Neural cell (in vitro differentiated cells): Measurements from ENCODE around the gene BUB3.

Experiments
- EP300 ChIP-seq: fragments of 450-650 bp; conservative IDR thresholded peaks from 2 replicates; pipeline ENCODE4 v1.6.1; 2014; ENCODE audit warnings: antibody characterized with exemption, mild to moderate bottlenecking, moderate library complexity; ENCODE audit not compliant: poor library complexity, severe bottlenecking
- EZH2 ChIP-seq: fragments of 200-600, 300-800 bp; shearing (Covaris generic), sonication (generic); IDR thresholded peaks from 2 replicates; pipeline ENCODE4 v1.6.1; 2014; ENCODE audit warnings: antibody characterized with exemption, low read length, borderline replicate concordance, mild to moderate bottlenecking; ENCODE audit not compliant: insufficient read depth, poor library complexity, severe bottlenecking
- MXI1 ChIP-seq: fragments of 450-650 bp; conservative IDR thresholded peaks from 2 replicates; pipeline ENCODE4 v1.6.1; 2014; ENCODE audit warnings: antibody characterized with exemption, mild to moderate bottlenecking; ENCODE audit not compliant: poor library complexity, severe bottlenecking
- POLR2AphosphoS5 ChIP-seq: IDR thresholded peaks from 2 replicates; pipeline ENCODE4 v1.6.1; 2012
- RAD21 ChIP-seq: fragments of 450-650 bp; conservative IDR thresholded peaks from 2 replicates; pipeline ENCODE4 v1.6.1; 2014; ENCODE audit warnings: antibody characterized with exemption, mild to moderate bottlenecking, moderate library complexity
- SMC3 ChIP-seq: fragments of 450-650 bp; conservative IDR thresholded peaks from 2 replicates; pipeline ENCODE4 v1.6.1; 2014; ENCODE audit warnings: antibody characterized with exemption, mild to moderate bottlenecking, moderate library complexity; ENCODE audit not compliant: poor library complexity
- TAF1 ChIP-seq: IDR thresholded peaks from 2 replicates; pipeline ENCODE4 v1.6.1; 2012; ENCODE audit warnings: low read depth
- TF ChIP-seq, protein P1 (sequence below): fragments of 450-650 bp; IDR thresholded peaks from 2 replicates; pipeline ENCODE4 v1.5.1; 2014; ENCODE audit warnings: antibody characterized with exemption, mild to moderate bottlenecking, moderate library complexity; ENCODE audit not compliant: poor library complexity, severe bottlenecking
- TF ChIP-seq, protein P2 (sequence below): IDR thresholded peaks from 2 replicates; pipeline ENCODE4 v1.6.1; 2012; ENCODE audit warnings: borderline replicate concordance

DNA sequence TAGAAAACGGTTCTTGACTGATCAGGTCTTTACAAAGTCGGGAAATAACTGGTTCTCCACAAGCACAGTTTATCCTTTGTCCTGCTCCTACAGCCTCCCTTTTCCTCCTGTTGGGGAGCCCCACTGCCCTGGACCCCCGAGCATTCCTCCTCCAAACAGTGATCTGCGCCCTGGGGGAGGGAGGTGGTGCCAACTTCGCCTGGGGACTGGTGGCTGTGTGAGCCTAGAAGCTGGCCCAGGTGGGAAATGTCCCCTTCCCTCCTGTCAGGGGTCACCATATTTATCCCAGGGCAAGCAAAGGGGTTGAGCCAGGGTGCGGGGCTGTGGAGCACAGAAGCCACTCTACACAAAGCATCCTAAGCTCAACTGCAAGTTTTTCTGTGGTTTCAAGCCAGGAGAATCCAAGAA lies 13.2 kb upstream of the BUB3 start:
- TF ChIP-seq, protein P1, sequence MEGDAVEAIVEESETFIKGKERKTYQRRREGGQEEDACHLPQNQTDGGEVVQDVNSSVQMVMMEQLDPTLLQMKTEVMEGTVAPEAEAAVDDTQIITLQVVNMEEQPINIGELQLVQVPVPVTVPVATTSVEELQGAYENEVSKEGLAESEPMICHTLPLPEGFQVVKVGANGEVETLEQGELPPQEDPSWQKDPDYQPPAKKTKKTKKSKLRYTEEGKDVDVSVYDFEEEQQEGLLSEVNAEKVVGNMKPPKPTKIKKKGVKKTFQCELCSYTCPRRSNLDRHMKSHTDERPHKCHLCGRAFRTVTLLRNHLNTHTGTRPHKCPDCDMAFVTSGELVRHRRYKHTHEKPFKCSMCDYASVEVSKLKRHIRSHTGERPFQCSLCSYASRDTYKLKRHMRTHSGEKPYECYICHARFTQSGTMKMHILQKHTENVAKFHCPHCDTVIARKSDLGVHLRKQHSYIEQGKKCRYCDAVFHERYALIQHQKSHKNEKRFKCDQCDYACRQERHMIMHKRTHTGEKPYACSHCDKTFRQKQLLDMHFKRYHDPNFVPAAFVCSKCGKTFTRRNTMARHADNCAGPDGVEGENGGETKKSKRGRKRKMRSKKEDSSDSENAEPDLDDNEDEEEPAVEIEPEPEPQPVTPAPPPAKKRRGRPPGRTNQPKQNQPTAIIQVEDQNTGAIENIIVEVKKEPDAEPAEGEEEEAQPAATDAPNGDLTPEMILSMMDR, result no peak
- TF ChIP-seq, protein P2, sequence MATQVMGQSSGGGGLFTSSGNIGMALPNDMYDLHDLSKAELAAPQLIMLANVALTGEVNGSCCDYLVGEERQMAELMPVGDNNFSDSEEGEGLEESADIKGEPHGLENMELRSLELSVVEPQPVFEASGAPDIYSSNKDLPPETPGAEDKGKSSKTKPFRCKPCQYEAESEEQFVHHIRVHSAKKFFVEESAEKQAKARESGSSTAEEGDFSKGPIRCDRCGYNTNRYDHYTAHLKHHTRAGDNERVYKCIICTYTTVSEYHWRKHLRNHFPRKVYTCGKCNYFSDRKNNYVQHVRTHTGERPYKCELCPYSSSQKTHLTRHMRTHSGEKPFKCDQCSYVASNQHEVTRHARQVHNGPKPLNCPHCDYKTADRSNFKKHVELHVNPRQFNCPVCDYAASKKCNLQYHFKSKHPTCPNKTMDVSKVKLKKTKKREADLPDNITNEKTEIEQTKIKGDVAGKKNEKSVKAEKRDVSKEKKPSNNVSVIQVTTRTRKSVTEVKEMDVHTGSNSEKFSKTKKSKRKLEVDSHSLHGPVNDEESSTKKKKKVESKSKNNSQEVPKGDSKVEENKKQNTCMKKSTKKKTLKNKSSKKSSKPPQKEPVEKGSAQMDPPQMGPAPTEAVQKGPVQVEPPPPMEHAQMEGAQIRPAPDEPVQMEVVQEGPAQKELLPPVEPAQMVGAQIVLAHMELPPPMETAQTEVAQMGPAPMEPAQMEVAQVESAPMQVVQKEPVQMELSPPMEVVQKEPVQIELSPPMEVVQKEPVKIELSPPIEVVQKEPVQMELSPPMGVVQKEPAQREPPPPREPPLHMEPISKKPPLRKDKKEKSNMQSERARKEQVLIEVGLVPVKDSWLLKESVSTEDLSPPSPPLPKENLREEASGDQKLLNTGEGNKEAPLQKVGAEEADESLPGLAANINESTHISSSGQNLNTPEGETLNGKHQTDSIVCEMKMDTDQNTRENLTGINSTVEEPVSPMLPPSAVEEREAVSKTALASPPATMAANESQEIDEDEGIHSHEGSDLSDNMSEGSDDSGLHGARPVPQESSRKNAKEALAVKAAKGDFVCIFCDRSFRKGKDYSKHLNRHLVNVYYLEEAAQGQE, result no peak
- no peak for TF ChIP-seq TAF1
- peak; percentile 47 for TF ChIP-seq POLR2AphosphoS5
- TF ChIP-seq EP300, result no peak
- no peak for TF ChIP-seq EZH2
- no peak for TF ChIP-seq RAD21
- no peak for TF ChIP-seq SMC3
- TF ChIP-seq MXI1, result no peak
